GM21737 (cell line): ENCODE data around the gene CRYBA4.

ENCODE experiments used
- ATAC-seq: cut with Tn5 transposase; IDR thresholded peaks from one replicate; pipeline ENCODE4 v1.9.1; 2021; ENCODE audit warnings: mild to moderate bottlenecking, moderate library complexity; ENCODE audit not compliant: unreplicated experiment

Gene CRYBA4

GRCh38 chr22:26621663-26622062 is at the start of gene CRYBA4:
TSS of gene CRYBA4 (plus strand) at chr22:26621963. CDS start at chr22:26622597, 634 bp downstream.
- no peak for ATAC-seq

GRCh38 chr22:26573026-26573662 is 48.6 kb upstream of the CRYBA4 start:
- no peak for ATAC-seq

- ATAC-seq: no peak
Measured at GRCh38 chr22:26574001-26574723, 47.6 kb upstream of the CRYBA4 start.

GRCh38 chr22:26576026-26576680 is 45.6 kb upstream of the CRYBA4 start:
- ATAC-seq: no peak

- no peak for ATAC-seq
Measured at GRCh38 chr22:26577081-26577480, 44.7 kb upstream of the CRYBA4 start.

GRCh38 chr22:26579331-26579886 is 42.4 kb upstream of the CRYBA4 start:
- peak; percentile 66 for ATAC-seq

GRCh38 chr22:26580240-26580962 is 41.4 kb upstream of the CRYBA4 start:
- no peak for ATAC-seq

- no peak for ATAC-seq
Measured at GRCh38 chr22:26581026-26581425, 40.7 kb upstream of the CRYBA4 start.

- ATAC-seq: no peak
Measured at GRCh38 chr22:26581633-26582168, 40.1 kb upstream of the CRYBA4 start.

GRCh38 chr22:26584010-26584409 is 37.8 kb upstream of the CRYBA4 start:
- ATAC-seq: no peak

GRCh38 chr22:26585104-26585790 is 36.5 kb upstream of the CRYBA4 start:
- ATAC-seq: no peak

- no peak for ATAC-seq
Measured at GRCh38 chr22:26586556-26587325, 35.0 kb upstream of the CRYBA4 start.

- ATAC-seq: no peak
Measured at GRCh38 chr22:26587991-26588613, 33.7 kb upstream of the CRYBA4 start.

- ATAC-seq: no peak
Measured at GRCh38 chr22:26588729-26589366, 32.9 kb upstream of the CRYBA4 start.

- ATAC-seq: peak; percentile 11
Measured at GRCh38 chr22:26589367-26589844, 32.4 kb upstream of the CRYBA4 start.

- peak; percentile 68 for ATAC-seq
Measured at GRCh38 chr22:26589845-26590736, 31.7 kb upstream of the CRYBA4 start, which contains the start of gene TPST2. TSS of gene TPST2 (minus strand) at chr22:26590132. CDS start at chr22:26541630, 48,502 bp downstream.

- no peak for ATAC-seq
Measured at GRCh38 chr22:26592421-26592891, 29.3 kb upstream of the CRYBA4 start.
